ENCODE data around the gene CD200R1. TPM values are rescaled to one million over a fixed set of nuclear protein-coding genes. Genes with fewer than 3 reads are reported as not detected.

Gene CD200R1
- total RNA-seq, 1 experiment from 2014 or later, result 0.05 TPM

GRCh38 chr3:112874725-112875124, 100.2 kb downstream of the CD200R1 start:
- ChIA-PET CTCF (no interaction called here), POLR2A (no interaction called here)
- no peaks in the 10 kb centered on the region for H3K4me1 ChIP-seq (ENCODE audit: control insufficient read depth, insufficient read depth, low read length)
- TF ChIP-seq TCF7L2 (IDR thresholded peaks at IDR 0.05; ENCODE audit: low read depth, low read length) (no peak), POLR2AphosphoS5 (IDR thresholded peaks at IDR 0.05; ENCODE audit: low read depth, low read length) (no peak), REST (IDR thresholded peaks at IDR 0.05; ENCODE audit: insufficient read depth in 1 of 2, low read depth in 2 of 2, low read length in 1 of 2) (no peak), CTCF (IDR thresholded peaks at IDR 0.05) (no peak), SIN3A (IDR thresholded peaks at IDR 0.05; ENCODE audit: borderline replicate concordance, insufficient read depth, low read depth, low read length) (no peak)
- no peak overlapping the region for H3K4me3 ChIP-seq (ENCODE audit: low read depth in 2 of 2, low read length in 2 of 2)
- H3K9me3 ChIP-seq (ENCODE audit: control insufficient read depth, insufficient read depth, low read depth, low read length), result peaks cover 4% of the 10 kb centered on the region; the same call in 1 of the 2 replicates
- ATAC-seq, result no peak
- intact Hi-C loops (cut with micrococcal nuclease; ENCODE audit: unreplicated experiment), result no loop called here
- DNase-seq (ENCODE audit: low read depth, low spot score), result no peak
- no peak overlapping the region for H3K27ac ChIP-seq (ENCODE audit: low read length)
- in situ Hi-C loops (cut with HindIII; ENCODE audit: low pct_unique_long_range_greater_than_20kb, low sequenced_read_pairs), result no loop called here
- no peaks in the 10 kb centered on the region for H3K27me3 ChIP-seq (ENCODE audit: control insufficient read depth, insufficient read depth, low read length)
- BruUV-seq (replicated peaks), result no TSS peak
- no peaks in the 10 kb centered on the region for H3K36me3 ChIP-seq (ENCODE audit: control insufficient read depth, insufficient read depth, low read length)

GRCh38 chr3:112873632-112874031, 101.3 kb downstream of the CD200R1 start:
- no peak for ATAC-seq
- POLR2A ChIA-PET, result no interaction called here
- H3K9me3 ChIP-seq (ENCODE audit: control insufficient read depth, insufficient read depth, low read depth, low read length), result peaks cover 4% of the 10 kb centered on the region; the same call in 1 of the 2 replicates
- H3K4me1 ChIP-seq (ENCODE audit: control insufficient read depth, insufficient read depth, low read length), result no peaks in the 10 kb centered on the region
- no peak overlapping the region for H3K4me3 ChIP-seq (ENCODE audit: low read depth in 2 of 2, low read length in 2 of 2)
- BruUV-seq (replicated peaks), result no TSS peak
- in situ Hi-C loops (cut with HindIII; ENCODE audit: low pct_unique_long_range_greater_than_20kb, low sequenced_read_pairs) (no loop called here), intact Hi-C loops (cut with micrococcal nuclease; ENCODE audit: unreplicated experiment) (no loop called here)
- TF ChIP-seq TCF7L2 (IDR thresholded peaks at IDR 0.05; ENCODE audit: low read depth, low read length) (no peak), REST (IDR thresholded peaks at IDR 0.05; ENCODE audit: insufficient read depth in 1 of 2, low read depth in 2 of 2, low read length in 1 of 2) (no peak), SIN3A (IDR thresholded peaks at IDR 0.05; ENCODE audit: borderline replicate concordance, insufficient read depth, low read depth, low read length) (no peak), POLR2AphosphoS5 (IDR thresholded peaks at IDR 0.05; ENCODE audit: low read depth, low read length) (no peak), CTCF (IDR thresholded peaks at IDR 0.05) (no peak)
- CTCF ChIA-PET, result no interaction called here
- H3K27me3 ChIP-seq (ENCODE audit: control insufficient read depth, insufficient read depth, low read length), result no peaks in the 10 kb centered on the region
- no peaks in the 10 kb centered on the region for H3K36me3 ChIP-seq (ENCODE audit: control insufficient read depth, insufficient read depth, low read length)
- no peak overlapping the region for H3K27ac ChIP-seq (ENCODE audit: low read length)
- no peak for DNase-seq (ENCODE audit: low read depth, low spot score)
